ENCODE data around the gene AHNAK2. TPM values are rescaled to one million over a fixed set of nuclear protein-coding genes. Genes with fewer than 3 reads are reported as not detected.

The AHNAK2 gene
- 138 and 152 TPM in 2 replicates for total RNA-seq

DNA sequence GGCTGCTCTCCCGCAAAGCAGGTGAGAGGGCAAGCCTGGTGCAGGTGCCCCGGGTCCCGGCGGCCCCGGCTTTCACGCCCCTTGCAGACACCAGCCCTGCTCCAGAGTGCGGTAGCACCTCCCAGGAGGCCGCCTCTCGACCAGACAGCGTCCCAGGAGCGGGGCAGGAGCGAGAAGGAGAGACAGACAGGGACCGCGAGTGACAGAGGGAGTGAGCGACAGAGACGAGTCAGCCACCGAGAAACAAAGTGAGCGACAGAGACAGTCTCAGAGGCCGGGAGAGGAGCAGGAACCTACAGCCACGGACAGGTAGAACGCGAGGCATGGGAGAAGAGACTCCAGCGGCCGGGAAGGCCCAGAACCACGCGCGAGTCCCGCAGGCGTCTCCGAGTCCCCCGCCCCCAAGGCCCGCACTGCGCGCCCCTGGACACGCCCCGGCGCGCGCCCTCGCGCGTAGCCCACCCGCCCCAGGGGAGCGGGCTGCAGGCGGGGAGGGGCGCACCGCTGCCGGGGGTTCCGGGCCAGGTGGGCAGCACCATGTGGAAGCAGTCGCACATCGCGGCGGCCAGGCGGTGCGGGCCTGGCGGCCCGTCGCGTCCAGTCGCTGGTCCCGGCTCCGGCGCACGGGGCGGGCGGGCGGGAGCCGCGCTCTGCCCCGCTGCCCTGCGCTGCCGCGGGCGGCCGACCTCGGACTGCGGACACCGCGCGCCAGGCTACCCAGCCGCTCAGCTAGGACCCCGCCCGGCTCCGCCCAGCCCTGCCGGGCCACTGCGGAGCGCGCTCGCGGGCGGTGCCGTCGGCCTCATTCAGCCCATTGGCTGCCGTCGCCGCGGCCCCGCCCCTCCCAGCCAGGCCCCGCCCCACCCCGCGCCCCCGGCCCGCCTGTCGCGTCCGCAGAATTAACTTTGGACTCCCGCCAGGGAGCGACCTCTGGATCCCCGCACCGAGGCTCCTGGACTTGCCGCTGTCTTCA, at the start of gene AHNAK2:
TSS of gene AHNAK2 (minus strand) at position 694 of the 973 bp plus-strand sequence. CDS start at position 557, 137 bp downstream.

DNA sequence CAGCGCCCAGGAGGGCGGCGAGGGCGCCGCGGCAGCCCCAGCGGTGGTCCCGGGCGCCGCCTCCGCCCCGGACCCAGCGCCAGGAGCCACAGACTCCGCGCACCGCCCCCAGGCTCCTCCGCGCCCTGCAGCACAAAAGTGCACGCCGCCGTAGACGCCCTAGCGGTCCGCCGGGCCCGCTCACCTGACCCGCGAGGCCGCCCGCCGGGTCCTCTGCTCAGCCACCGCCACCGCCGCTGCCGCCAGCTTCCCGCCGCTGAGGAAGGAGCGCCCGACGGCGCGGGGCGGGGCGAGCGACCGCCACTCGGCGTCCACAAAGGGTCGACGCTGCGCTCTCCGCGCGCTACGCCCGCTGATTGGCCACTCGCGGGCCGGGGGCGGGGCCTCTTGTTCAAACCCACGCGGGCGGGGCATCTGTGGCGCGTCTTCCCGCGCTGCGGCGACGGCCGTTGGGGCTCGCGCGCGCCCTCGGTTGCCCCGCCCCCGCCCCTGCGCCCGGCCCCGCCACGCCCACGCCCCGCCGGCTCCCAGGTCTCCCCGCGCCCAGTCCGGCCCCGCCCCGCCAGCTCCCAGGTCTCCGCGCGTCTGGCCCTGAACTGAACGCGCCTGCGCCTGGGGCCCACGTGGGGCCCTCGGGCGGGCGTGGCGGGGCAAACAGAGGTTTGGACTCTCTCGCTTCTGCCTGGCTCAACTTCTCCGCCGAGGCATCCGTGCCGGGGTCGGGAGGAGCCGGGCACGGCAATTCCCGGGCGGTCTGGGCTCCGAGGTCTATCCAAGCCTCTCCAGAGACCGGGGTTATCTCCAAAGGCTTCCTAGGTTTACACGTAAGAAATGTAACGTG, 42.9 kb upstream of the AHNAK2 start, which contains the start of gene CDCA4:
TSS of gene CDCA4 (minus strand) at position 269 of the 841 bp plus-strand sequence. CDS start 9,154 bp downstream, outside the sequence.

DNA sequence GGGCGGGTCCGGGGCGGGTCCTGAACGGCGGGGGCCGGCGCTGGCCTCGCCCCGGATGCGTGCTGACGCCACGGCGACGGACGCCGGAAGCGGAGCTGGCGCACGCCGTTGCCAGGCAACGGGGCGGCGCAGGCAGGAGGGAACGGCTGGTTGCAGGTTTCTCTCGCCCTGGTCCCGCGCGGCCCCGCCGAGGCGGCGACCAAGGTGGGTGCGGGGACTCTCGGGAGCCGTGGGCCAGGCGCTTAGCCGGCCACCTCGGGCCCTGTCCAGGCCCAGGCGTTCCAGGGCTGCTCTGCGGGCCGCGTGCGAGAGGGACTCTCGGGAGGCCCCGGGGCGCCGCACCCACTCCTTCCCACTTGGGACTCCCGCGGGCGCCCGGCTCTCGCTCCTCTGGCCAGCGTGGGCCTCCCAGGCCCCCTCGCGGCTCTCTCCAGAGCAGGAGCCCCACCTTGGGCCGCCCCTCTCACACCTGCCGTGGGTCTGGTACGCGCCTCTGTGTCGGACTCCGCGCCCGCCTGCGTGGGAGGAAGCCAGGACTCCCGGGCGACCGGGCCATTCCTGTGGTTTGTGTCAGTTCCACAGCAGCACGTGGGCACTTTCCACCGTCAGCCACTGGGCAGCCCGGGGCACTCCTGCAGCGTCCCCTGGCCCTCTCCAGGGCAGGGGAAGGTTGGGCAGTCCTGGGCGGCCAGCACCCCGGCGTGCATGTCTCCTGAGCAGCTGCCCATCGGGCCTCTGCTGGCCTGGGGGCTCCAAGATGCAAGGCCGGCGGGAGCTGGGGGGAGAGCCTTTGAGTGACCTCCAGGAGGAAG, 7.7 kb upstream of the AHNAK2 start, which contains the start of gene CLBA1:
TSS of gene CLBA1 (plus strand) at position 114 of the 812 bp plus-strand sequence. CDS start at position 758, 644 bp downstream.

DNA sequence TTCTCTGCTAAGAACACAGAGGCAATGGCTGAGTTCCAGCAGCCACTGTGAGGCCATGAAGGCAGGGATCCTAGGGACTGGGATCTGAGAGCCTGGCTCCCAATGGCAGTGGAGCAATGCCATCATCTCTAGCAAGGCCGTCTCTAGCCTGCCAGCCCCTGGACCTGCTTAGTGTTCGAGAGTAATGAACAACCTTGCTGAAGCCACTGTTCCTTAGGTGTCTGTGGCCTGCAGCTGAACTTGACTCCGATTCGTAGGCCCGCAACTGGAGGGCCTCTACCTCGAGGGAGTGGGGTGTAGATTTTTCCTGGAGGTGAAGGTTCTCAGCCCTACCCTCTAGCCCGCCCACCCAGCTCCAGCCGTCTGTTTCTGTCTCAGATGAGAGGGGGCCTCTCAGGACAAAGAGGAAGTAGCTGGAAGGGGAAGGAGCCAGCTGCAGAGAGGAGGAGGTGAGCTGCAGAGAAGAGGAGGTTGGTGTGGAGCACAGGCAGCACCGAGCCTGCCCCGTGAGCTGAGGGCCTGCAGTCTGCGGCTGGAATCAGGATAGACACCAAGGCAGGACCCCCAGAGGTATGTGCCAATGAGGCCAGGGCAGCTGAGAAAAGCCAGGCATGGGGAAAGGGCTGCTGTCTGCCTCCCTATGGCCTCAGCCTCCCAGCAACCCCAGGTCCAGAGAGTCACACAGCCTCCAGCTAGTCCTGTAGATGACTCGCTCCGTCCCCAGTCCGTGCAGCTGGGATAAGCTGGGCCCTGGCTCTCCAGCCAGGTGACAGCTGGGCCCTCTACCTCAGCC, 53.6 kb downstream of the AHNAK2 start, which contains the start of gene PLD4:
TSS of gene PLD4 (plus strand) at position 459 of the 793 bp plus-strand sequence. CDS start 2,262 bp downstream, outside the sequence.

Other genes with a start within 250 kb of the AHNAK2 start
- 63.8 and 68.6 TPM in 2 replicates for gene SIVA1, start 225.2 kb downstream of the AHNAK2 start, total RNA-seq
- gene AKT1, start 182.6 kb downstream of the AHNAK2 start, total RNA-seq = 137 and 141 TPM in 2 replicates
- gene ZBTB42, start 177.3 kb downstream of the AHNAK2 start, total RNA-seq = 2.2 and 2.6 TPM in 2 replicates
- gene CEP170B, start 113.1 kb downstream of the AHNAK2 start, total RNA-seq = 14.7 and 17.0 TPM in 2 replicates
- 0.11 and 0.13 TPM in 2 replicates for gene PLD4, start 53.5 kb downstream of the AHNAK2 start, total RNA-seq
- gene CLBA1, start 7.4 kb upstream of the AHNAK2 start, total RNA-seq = 8.1 and 9.8 TPM in 2 replicates
- gene CDCA4, start 42.7 kb upstream of the AHNAK2 start, total RNA-seq = 14.6 and 15.2 TPM in 2 replicates
- gene GPR132, start 87.1 kb upstream of the AHNAK2 start, total RNA-seq = 0.22 TPM in 1 of 2 replicates, not detected in the other
- gene JAG2, start 190.4 kb upstream of the AHNAK2 start, total RNA-seq = 0.86 and 1.8 TPM in 2 replicates
- gene NUDT14, start 202.9 kb upstream of the AHNAK2 start, total RNA-seq = 7.6 and 14.1 TPM in 2 replicates

Measured in articular chondrocyte of knee joint (primary cell).